T follicular helper cell (primary cell): ENCODE data around the gene SFN.
"Not testable (repeated sequence)": the region's sequence is repeated elsewhere in the genome, so short reads cannot be mapped to it uniquely, and the experiment has no call there.

Experiments used
- DNase-seq: peaks from one replicate; pipeline ENCODE4 v3.0.0-alpha.2; 2020; ENCODE audit warnings: low read depth

The SFN gene

DNA sequence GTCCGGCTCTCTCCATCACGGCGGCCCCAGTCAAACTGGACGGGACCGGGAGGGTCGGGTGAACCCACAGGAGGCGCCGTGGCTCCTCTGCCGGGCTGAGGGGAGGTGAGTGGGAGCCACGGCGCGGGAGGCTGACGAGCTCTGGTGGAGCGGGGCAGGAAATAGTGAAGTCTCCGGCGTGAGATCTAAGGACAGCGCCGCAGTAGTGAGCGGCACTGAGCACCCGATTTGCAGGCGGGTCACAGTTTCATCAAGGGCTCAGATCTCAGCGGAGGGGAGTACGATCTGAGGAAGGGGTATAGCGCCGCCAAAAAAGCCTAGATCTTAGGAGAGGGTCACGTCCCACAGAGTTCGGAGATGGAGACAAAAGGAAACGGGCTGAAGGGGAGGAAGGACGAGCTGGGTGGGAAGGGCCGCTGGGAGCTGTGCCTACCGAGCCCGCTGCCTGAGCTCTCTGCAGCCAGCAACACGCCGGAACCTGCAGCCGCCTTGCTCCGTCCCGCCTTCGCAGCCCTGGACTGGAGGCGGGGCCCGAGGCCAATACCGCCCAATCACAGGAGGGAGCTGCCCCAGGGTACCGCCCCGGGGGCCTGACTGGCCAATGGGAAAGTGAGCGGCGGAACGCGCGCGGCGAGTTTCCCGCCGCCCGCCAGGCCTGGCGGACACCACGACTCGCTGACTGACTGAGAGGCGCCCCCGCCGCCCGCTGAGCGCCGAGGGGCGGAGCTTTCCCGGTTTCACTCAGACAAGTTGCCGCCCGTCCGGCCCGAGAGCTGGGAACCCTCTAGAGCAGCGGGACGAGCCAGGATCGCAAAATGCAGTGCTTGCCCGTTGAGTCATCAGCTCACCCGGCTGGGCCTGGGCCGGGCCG lies 1.9 kb downstream of the SFN start:
- DNase-seq, result peak; percentile 88

DNA sequence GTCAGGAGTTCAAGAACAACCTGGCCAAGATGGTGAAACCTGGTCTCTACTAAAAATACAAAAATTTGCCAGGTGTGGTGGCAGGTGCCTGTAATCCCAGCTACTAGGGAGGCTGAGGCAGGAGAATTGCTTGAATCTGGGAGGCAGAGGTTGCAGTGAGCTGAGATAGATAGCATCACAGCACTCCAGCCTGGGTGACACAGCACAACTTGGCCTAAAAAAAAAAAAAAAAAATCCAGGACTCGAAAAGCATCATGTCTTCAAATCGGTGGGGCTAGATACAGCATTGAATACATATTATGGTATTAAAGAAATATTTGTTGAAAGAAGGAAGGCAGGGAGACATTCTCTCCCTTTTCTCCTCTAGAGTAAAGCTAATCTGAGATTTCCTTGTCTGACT lies 10.1 kb downstream of the SFN start:
- DNase-seq, result not testable (repeated sequence)

DNA sequence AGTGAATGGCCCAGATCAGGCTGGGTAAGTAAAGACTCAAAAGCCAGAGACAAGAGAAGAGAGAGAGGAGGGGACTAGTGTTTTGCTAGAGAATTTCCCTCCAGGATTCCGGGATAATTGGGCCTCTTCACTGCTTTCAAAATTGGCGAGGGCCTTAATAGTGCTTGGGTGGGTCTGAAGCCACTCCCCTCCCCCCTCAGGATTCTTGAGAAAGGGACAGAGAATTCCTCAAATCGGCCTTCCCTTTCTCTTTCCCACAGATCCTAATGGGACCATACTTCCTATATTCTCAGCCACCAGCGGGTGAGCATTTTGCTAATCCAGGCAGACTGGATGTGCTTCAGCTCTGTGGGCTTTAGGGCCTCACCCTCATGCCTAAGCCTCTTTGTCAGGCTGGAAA lies 11.9 kb downstream of the SFN start:
- DNase-seq, result no peak

DNA sequence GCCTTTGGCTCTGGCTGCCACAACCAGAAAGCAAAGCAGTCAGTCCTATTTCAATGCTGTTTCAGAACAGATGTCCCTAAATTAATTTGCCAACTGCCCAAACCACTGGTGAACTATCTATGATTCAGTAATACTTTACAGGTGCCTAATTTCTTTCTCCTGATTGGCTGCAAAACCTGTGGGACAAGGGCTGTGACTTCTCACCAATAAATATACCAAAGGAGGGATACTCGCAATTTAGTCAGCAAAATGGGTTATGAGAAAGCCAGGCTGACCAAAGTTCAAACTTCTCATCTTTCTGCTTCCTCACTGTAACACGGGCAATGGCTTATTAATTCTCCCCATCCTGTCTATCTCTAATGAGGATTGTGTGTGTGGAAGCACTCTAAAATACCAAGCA lies 14.4 kb downstream of the SFN start:
- DNase-seq, result no peak

DNA sequence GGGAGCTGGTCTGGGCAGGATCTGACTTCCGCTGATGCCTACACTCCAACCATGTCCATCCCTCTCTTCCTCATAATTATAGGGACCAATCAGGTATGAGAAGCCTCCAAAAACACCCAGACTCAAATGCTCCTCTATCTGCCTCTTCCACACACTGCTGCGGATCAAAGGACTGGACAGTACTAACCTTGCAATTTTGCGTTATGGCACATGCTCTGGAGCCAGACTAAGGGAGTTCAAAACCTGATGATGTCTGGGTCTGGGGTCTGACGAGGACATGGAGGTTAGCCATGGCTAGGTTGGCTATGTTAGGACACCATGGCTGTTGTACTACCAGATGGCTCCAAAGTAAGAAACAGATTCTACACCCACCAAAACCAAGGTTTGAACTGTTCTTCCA lies 16.8 kb downstream of the SFN start:
- no peak for DNase-seq

DNA sequence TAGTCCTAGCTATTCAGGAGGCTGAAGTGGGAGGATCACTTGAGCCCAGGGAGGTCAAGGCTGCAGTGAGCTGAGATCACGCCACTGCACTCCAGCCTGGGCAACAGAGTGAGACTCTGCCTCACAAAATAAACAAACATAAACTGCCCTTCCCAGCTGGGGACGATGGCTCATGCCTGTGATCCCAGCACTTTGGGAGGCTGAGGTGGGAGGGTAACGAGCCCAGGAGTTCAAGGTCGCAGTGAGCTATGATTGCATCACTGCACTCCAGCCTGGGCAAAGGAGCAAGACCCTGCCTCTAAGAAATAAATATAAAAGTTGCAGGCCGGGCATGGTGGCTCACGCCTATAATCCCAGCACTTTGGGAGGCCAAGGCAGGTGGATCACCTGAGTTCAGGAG lies 18.7 kb downstream of the SFN start:
- DNase-seq, result not testable (repeated sequence)

DNA sequence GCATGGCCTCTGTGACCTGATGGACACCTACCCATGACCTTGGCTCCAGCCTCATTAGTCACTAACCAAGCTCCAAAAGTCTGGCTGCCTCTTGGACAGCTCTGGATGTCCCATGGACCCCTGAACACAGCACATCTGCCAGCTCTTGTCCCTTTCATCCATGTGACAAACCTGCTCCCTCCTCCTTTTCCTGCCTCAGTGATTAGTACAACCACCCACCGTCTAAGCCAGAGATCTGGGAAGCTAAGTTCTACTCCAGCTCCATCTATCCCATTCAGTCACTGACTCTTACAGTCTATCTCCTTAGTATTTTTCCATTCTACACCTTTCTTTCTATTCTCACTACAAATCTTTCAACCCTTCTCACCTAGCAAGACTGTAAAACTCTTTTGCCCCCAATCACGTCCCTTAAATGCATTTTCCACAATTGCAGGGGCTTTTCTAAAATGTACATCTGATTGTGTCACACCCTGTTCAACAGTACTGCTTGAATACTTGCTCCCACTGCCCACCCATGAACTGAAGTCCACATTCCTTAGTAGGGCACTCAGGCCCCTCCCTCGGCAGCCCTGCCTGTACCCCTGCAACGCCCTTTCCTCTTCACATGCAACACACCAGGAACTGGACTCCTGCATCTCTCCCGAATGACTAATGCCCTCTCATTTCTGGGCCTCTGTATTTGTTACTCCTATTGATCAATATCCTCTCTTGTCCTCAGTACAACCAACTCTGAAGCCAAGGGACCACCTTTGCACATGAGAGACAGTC lies 19.9 kb downstream of the SFN start:
- no peak for DNase-seq

DNA sequence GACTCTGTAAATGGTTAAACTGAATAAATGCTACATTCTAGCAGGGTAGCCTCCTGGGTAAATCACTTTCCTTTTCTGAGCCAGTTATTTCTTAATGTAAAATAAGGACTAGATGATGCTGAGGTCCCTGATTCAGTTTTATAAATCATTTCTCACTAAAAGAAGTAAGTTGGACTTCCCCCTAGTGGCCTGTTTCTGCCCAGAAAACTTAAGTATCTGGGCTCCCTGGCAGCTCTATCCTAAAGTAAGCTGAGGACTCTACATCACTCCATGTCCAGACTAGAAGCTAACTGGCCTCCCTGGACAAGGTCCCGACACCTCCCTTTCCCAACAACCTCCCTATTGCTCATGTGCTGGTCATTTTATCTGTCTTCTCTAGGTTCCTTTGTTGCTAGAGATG lies 24.2 kb downstream of the SFN start:
- no peak for DNase-seq

DNA sequence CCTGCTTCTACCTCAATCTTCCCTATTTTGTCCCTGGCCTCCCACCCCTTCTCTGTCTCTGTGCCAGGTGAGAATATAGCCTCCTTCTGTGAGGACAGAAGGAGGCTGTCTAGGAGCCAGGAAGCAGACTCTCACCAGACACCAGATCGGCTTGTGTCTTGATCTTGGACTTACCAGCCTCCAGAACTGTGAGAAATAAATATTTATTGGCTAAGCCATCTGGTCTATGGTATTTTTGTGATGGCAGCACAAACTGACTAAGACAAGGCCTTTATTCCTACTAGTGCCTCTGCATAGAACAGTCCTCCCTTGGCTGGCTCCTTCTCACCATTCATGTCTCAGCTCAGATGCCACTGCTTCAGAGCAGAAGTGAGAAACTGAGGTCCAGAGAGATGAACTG lies 25.3 kb downstream of the SFN start:
- no peak for DNase-seq

DNA sequence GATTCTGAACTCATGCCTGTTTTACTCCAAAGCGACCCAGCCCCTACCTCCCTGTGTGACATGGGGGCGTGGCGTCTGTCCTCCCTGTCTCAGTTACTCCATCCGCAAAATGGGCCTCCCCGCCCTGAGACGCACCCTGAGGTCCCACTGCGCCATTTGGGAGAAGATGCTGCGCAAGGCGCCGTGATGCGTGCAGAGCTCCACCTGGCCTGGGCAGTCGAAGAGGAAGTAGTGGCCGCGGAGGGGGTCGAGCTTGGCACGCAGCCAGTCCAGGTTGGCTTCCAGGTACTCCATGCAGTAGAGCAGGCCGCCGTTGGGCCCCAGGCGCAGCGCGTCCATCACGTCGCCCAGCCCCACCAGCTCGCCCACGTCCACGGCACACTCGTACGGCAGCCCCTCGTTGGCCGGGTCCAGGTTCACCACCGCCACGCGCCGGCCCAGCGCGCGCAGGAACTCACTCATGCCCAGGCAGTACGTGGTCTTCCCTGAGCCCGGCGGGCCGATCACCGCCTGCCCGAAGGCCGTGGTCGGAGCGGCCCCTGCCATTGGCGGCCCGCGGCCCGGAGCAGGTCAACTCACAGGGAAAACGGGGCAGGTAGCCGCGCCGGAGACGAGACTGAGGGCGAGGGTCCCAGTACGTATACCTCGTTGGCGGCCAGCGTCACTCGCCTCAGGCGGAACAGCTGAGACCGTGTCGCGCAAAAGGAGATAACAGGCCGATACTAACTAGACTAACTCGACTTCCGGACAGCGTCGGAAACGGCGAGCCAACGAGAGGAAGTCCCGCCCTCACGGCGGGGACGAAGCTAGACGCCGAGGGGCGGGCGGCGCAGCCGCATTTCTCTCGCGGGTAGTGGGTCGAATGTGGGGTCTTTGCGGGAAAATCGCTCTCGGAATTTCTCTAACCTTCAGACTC lies 26.9 kb downstream of the SFN start, which contains the start of gene GPN2:
Gene GPN2, minus strand, starts transcription at position 733 of the 916 bp plus-strand sequence. Its CDS starts 187 bp downstream, at position 546.
- DNase-seq, result peak; percentile 61

DNA sequence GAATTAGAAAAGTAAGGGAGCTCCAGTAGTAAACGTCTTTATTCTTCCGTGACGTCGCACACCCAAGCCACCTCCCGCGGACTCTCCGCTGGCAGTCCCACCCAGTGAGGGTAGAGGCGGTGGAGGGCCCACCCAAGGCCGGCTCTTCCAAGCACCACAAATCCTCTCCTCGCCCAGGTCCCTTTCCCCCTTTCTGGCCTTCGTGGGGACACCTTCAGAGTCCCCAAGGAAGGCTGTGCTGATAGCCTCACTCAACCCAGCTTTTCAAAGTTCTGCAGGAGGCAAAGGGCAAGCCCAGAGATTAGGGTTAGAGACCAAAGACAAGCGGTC lies 27.5 kb downstream of the SFN start:
- no peak for DNase-seq

DNA sequence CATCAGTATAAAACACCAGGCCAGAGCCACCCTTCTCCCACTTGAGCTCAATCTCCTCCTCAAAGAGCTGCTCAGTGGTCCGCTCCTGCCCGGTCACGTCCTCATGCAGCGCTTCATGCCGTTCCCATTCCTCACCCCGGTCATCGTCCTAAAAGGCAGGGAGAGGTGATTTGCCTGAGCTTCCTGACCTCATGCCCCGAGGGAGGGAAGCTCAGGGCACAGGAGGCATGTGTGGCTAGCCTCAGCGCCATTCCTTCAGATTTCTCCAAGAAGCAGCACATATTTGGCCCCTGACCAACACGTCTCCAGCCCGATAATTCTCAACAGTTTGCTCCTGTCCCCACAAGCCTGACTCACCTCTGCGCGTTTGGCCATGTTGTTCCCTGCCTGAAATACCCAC lies 31.3 kb downstream of the SFN start:
- DNase-seq, result no peak

DNA sequence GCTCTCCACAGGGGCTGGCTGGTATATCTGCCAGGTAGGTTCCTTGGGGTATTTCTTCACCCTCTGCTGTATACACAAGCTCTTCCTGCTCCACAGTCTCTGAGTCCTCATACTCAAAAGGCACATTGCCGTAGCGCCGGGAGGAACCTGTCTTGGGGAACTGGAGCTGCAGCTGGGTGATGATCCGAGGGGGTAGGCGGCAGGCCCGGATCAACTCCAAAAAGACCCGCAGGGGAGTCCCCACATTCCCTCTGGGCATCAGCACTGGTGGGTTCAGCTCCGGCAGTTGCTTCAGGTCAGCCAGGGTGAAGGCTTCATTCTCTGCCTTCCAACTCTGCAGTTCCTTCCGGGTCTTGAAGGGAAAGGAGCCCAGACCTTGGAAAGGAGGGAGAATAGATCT lies 34.4 kb downstream of the SFN start:
- no peak for DNase-seq

DNA sequence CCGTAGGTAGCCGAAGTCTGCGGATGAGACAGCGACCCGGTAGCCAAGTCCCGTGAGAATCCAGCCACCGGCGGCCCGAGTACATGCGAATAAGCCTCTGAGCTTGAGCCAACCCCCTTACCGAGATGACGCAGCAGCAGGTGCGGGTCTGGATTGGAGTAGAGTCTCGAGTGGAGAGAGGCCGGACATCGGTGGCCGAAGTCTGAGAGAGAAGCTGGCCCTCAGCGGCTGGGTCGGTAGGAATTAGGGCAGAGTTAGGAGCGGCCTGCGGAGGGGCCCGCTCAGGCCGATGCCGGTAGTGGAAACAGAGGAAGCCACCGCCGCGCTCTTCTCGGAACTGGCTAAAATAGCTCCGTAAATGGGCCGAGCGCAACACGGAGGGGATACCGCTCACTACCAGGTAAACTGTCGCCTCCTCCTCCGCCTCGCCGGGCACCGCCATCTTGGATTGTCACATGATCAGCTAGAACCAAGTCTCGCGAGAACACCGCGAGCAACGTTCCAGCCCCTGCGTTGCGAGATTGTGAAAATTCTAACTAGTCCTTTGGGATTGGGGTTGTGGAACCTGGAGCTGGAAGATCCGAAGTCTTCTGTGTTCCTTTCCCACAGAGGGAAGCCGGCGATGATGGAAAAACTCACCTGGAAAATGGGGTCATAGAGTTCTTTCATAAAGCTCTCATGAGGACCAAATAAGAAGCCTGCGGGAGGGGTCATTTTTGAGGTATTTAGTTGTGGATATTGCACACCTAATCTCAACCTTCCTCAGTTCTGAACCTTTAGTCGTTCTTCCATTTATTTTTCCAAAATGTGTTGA lies 37.3 kb downstream of the SFN start, which contains the start of gene GPATCH3:
Gene GPATCH3, minus strand, starts transcription at position 467 of the 814 bp plus-strand sequence. Its CDS starts 25 bp downstream, at position 442.
- peak; percentile 82 for DNase-seq

DNA sequence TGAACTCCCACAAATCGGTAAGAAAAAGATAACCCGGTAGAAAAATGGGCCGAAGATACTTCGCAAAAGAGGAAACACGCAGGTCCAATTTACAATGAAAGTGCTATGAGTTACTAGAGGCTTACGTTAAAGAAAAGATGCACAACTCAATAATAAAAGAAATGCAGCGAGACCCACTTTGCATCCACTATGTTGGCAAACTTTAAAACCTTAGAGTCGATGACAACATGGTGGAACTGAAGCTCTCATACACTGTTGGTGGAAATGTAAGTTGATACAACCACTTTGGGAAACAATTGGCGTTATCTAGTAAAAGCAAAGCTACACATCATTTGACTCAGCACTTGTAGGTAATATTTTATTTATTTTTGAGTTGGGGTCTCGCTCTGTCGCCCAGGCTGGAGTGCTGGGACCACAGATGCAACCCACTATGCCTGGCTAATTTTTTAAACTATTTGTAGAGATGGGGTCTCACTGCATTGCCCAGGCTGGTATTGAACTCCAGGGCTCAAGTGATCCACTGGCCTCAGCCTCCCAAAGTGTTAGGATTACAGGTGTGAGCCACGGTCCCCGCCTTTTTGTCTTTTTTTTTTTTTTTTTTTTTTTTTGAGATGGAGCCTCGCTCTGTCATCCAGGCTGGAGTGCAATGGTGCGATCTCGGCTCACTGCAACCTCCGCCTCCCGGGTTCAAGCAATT lies 38.0 kb downstream of the SFN start:
- no peak for DNase-seq

DNA sequence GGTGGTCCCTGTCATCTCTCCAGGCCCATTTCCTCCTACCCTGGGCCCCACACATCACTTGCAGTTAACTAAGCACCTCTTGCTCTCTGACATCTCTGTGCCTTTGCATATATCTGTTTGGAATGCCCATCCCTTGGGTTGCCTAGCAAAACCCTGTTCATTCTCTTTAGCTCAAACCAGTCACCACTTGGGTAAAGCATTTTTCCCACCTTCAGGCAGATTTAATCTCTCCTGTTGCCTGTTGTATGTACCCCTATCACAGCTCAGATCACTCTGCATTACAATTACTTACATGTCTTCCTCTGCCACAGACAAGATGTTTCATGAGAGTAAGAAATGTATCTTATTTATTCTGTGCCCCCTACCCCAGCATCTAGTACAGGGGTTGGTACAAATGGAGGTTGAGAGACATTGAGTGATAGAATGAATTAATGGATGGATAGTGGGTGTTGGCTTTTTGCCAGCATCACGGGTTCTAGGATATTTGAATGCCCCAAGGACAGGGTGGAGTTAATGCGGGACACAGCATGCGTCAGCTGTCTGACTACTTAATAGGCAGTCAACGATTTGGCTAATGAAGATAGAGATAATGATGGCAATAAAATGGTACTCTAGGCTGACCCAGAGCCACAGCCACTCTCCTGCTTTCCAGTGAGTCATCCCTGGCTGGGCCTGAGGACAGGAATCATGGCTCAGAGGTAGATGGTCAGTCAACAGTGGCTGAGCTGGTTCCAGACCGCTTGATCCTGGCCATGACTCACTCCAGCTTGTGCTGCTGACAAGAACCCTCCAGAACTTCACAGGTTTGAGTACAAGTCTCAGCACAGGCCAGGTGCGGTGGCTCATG lies 44.3 kb downstream of the SFN start:
- no peak for DNase-seq

DNA sequence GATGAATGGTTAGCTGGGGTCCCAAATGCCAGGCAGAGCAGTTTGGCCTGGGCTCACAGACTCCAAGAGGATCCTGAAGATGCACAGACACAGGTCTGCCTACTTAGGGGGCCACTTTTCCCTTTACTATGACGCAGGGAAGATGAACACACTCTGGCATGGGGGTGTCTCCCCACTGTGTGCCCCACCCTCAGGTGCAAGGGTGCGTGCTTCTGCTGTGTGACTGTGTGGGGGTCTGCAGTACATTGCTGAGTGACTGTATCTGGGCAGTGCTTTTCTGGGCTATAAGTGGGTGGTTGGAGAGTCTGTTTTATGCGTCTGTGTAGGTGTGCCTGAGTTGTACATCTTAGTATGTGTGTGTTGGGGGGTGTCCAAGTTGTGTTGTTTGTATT lies 47.0 kb downstream of the SFN start:
- no peak for DNase-seq

DNA sequence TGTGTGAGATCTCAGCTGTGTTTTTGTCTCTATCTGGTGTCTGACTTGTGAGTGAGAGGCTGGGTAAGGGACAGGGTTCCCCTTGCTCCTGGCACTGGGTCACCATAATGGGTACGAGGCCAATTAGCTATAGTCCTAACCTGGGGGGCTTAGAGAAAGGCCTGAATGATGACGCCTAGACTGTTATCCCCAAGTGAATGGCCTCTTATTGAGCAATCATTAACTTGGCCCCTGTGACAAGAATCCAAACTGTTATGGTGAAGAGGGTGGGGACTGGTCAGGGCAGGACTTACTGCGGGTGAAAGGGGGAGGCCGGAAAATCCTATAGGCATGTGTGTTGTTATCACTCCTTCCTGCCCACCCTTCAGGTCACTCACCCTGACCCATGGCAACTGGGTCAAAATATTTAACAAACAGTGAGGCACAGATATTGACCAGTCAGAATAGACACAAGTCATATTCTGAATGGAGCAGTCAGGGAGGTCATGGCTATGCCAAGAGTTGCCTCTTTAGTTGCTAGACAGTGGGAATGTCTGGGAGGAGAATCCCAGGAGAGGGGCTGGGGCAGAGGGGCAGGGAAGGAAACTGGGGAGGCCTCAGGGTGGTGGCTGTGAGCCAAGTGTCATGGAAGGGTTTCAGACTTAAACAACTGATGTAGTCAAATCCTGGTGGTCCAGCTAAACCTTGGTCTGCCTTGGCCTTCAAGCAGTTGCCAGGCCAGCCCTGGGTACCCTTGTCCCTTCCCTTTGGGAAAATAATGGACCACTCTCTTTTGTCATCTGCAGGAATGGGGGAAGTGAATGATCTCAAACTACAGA lies 47.6 kb downstream of the SFN start:
- DNase-seq, result no peak
